Neuron (in vitro differentiated cells): ENCODE measurements around the gene DSE.

Experiments used
- H2AFZ ChIP-seq: one replicate; pipeline ENCODE4 v1.6.1; 2013; ENCODE audit warnings: low read depth, mild to moderate bottlenecking, inconsistent platforms, low read length, moderate library complexity
- H3K27me3 ChIP-seq: one replicate; pipeline ENCODE4 v1.6.1; 2013; ENCODE audit warnings: low read length; ENCODE audit not compliant: insufficient read depth
- H3K36me3 ChIP-seq: one replicate; pipeline ENCODE4 v1.6.1; 2013; ENCODE audit warnings: low read length; ENCODE audit not compliant: insufficient read depth
- H3K4me1 ChIP-seq: one replicate; pipeline ENCODE4 v1.6.1; 2013; ENCODE audit warnings: low read length; ENCODE audit not compliant: insufficient read depth
- H3K4me3 ChIP-seq: 2 replicates; pipeline ENCODE4 v1.5.1; 2013; ENCODE audit warnings: mild to moderate bottlenecking, low read length, moderate library complexity
- H3K9me3 ChIP-seq: one replicate; pipeline ENCODE4 v1.6.1; 2013; ENCODE audit warnings: low read length

DSE gene

DNA sequence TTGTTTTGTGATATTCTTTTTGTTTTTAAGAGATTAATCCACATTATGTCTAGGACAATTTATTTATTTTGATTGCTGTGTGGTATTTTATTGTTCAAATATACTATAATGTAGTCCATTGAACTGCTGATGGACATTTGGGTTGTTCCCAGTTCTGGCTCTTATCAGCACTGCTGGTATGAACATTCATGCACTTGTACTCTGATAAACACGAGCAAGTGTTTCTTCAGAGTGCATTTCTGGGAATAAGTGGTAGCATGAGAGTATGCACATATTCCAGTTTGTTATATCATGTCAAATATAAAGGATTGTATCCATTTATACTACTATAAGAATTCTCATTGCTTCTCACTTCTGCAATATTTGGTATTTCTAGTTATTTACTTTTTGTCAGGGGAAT lies 97.5 kb downstream of the DSE start:
- no peak overlapping the region for H2AFZ ChIP-seq
- no peak overlapping the region for H3K4me3 ChIP-seq
- H3K36me3 ChIP-seq: no peaks in the 10 kb centered on the region
- H3K27me3 ChIP-seq: no peaks in the 10 kb centered on the region
- H3K9me3 ChIP-seq: no peaks in the 10 kb centered on the region
- H3K4me1 ChIP-seq: no peaks in the 10 kb centered on the region

GRCh38 chr6:116471531-116471930 lies 100.8 kb downstream of the DSE start:
- Histone ChIP-seq H3K4me3 (no peak overlapping the region), H3K9me3 (no peaks in the 10 kb centered on the region), H3K36me3 (no peaks in the 10 kb centered on the region), H3K4me1 (no peaks in the 10 kb centered on the region), H3K27me3 (no peaks in the 10 kb centered on the region), H2AFZ (no peak overlapping the region)

GRCh38 chr6:116472706-116473105 lies 102.0 kb downstream of the DSE start:
- no peaks in the 10 kb centered on the region for H3K36me3 ChIP-seq
- H3K27me3 ChIP-seq: no peaks in the 10 kb centered on the region
- no peaks in the 10 kb centered on the region for H3K9me3 ChIP-seq
- no peak overlapping the region for H3K4me3 ChIP-seq
- no peaks in the 10 kb centered on the region for H3K4me1 ChIP-seq
- no peak overlapping the region for H2AFZ ChIP-seq

GRCh38 chr6:116475141-116475540 lies 104.4 kb downstream of the DSE start:
- Histone ChIP-seq H2AFZ (no peak overlapping the region), H3K4me1 (no peaks in the 10 kb centered on the region), H3K36me3 (no peaks in the 10 kb centered on the region), H3K27me3 (no peaks in the 10 kb centered on the region), H3K9me3 (no peaks in the 10 kb centered on the region), H3K4me3 (no peak overlapping the region)

- Histone ChIP-seq H3K4me1 (no peaks in the 10 kb centered on the region), H2AFZ (no peak overlapping the region), H3K36me3 (no peaks in the 10 kb centered on the region), H3K9me3 (no peaks in the 10 kb centered on the region), H3K4me3 (no peak overlapping the region), H3K27me3 (no peaks in the 10 kb centered on the region)
Measured at GRCh38 chr6:116476002-116476678, 105.4 kb downstream of the DSE start.

GRCh38 chr6:116482780-116483179 lies 112.0 kb downstream of the DSE start:
- no peak overlapping the region for H2AFZ ChIP-seq
- H3K9me3 ChIP-seq: no peaks in the 10 kb centered on the region
- no peak overlapping the region for H3K4me3 ChIP-seq
- H3K36me3 ChIP-seq: no peaks in the 10 kb centered on the region
- H3K27me3 ChIP-seq: no peaks in the 10 kb centered on the region
- no peaks in the 10 kb centered on the region for H3K4me1 ChIP-seq

GRCh38 chr6:116483616-116484015 lies 112.9 kb downstream of the DSE start:
- Histone ChIP-seq H3K9me3 (no peaks in the 10 kb centered on the region), H3K27me3 (no peaks in the 10 kb centered on the region), H3K4me3 (no peak overlapping the region), H3K36me3 (no peaks in the 10 kb centered on the region), H2AFZ (no peak overlapping the region), H3K4me1 (no peaks in the 10 kb centered on the region)

GRCh38 chr6:116485559-116486184 lies 114.9 kb downstream of the DSE start:
- no peak overlapping the region for H3K4me3 ChIP-seq
- H3K36me3 ChIP-seq: no peaks in the 10 kb centered on the region

DNA sequence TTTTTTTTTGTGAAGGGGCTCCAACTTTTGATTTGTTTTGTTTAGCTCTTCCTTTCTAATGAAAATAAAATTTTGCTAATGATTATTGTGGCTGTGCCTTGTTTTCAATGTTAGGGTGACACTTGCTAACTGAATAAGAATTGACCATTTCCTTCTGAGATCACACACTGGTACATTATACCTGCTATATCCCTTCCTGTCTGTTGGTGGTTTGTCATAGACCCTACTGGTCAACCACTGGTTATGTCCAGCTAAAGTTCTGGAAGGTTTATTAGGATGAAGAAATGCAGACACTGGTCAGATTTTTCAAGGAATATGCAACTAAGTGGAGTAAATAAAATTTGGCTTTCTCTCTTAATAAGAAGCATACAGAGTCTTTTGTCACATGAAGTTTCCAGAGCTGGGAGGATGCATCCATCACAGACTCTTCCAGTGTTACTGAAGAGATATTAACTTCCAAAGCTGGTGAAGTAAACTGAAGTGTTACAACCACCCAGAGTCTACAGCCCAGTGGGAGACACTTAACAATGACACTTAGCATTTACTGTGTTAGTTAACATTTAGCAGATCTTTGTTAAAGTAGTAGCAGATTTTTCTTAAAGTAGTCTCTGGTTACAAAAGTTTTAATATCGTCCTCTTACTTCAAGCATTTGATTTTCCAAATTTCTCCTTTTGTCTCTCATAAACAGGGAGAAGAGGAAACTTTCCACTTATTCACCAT lies 121.0 kb downstream of the DSE start:
- Histone ChIP-seq H2AFZ (peak overlapping the region; percentile 27), H3K9me3 (no peaks in the 10 kb centered on the region), H3K27me3 (no peaks in the 10 kb centered on the region), H3K4me1 (peaks cover 22% of the 10 kb centered on the region), H3K36me3 (no peaks in the 10 kb centered on the region), H3K4me3 (peak overlapping the region; percentile 13)

More at GRCh38 chr6:116485559-116486184, 114.9 kb downstream of the DSE start:
- Histone ChIP-seq H3K9me3 (no peaks in the 10 kb centered on the region), H2AFZ (no peak overlapping the region), H3K27me3 (no peaks in the 10 kb centered on the region), H3K4me1 (no peaks in the 10 kb centered on the region)

DNA sequence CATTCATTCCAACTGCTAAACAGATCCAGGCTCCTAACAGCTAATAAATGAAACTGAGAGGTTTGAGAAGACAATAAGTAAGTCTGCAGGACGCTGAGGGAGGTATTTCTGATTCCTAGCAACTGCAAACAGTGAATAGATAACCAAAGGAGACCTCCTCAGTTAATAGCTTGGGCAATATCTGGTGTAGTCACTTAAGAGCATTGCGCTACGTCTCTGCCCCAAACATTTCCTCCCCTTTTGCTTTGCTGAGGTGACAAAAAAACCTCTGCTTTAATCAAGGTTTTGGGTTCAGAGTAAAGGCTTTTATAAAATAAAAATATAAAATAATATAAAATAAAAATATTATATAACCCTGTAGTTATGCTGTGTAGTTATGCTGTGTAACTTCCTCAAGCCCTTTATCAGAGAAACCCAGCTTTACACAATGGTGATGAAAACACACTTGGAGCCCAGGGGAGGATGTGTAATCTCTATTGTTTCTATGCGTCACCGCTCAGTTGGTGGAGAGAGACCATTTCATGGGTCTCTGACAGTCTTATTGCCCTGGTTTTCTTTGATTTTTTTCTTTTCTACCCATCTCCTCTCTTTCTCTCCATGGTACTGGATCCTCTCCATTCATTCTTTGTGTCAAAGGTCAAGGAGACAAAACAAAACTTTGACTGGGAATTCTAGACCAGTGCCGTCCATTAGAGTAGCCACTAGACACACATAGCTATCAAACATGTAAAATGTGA lies 121.8 kb downstream of the DSE start:
- peak overlapping the region; percentile 13 for H3K4me3 ChIP-seq
- no peaks in the 10 kb centered on the region for H3K27me3 ChIP-seq
- H3K36me3 ChIP-seq: no peaks in the 10 kb centered on the region
- H3K4me1 ChIP-seq: peaks cover 23% of the 10 kb centered on the region
- no peaks in the 10 kb centered on the region for H3K9me3 ChIP-seq
- peak overlapping the region; percentile 27 for H2AFZ ChIP-seq
